Measurements from ENCODE around the gene MARCOL.
"Not testable (repeated sequence)": the region's sequence is repeated elsewhere in the genome, so short reads cannot be mapped to it uniquely, and the experiment has no call there.

MARCOL gene

GRCh38 chr5:148259288-148259687 is 21.0 kb downstream of the MARCOL start:
- FAIRE-seq (no peak), DNase-seq (ENCODE audit: insufficient read length, low spot score) (no peak)

GRCh38 chr5:148261221-148261620 is 22.9 kb downstream of the MARCOL start:
- FAIRE-seq: no peak
- no peak for DNase-seq (ENCODE audit: insufficient read length, low spot score)

GRCh38 chr5:148267962-148268361 is 29.6 kb downstream of the MARCOL start:
- no peak for DNase-seq (ENCODE audit: insufficient read length, low spot score)
- no peak for FAIRE-seq

GRCh38 chr5:148268566-148268965 is 30.2 kb downstream of the MARCOL start, which contains the start of gene SPINK13:
TSS of gene SPINK13 (plus strand) at chr5:148268794. CDS start at chr5:148270073, 1,279 bp downstream.
- FAIRE-seq (no peak), DNase-seq (ENCODE audit: insufficient read length, low spot score) (no peak)

- DNase-seq (ENCODE audit: insufficient read length, low spot score); FAIRE-seq: not testable (repeated sequence)
Observed at GRCh38 chr5:148275129-148275528, 36.8 kb downstream of the MARCOL start.

GRCh38 chr5:148280893-148281292 is 42.6 kb downstream of the MARCOL start:
- not testable (repeated sequence) for FAIRE-seq; DNase-seq (ENCODE audit: insufficient read length, low spot score)

- not testable (repeated sequence) for FAIRE-seq; DNase-seq (ENCODE audit: insufficient read length, low spot score)
Observed at GRCh38 chr5:148281336-148281735, 43.0 kb downstream of the MARCOL start.

GRCh38 chr5:148290271-148291195 is 52.2 kb downstream of the MARCOL start:
- no peak for DNase-seq (ENCODE audit: insufficient read length, low spot score)
- no peak for FAIRE-seq

Measured in GM19239 (cell line).